ENCODE data around the gene MGMT.
A peak's percentile ranks its signal among the peaks of the same experiment; 100 is the strongest.

The MGMT gene

GRCh38 chr10:129694184-129694583 is 227.1 kb downstream of the MGMT start:
- no peak for DNase-seq

GRCh38 chr10:129694691-129695243 is 227.7 kb downstream of the MGMT start:
- DNase-seq: no peak

GRCh38 chr10:129695671-129696070 is 228.6 kb downstream of the MGMT start:
- DNase-seq: no peak

- no peak for DNase-seq
Measured at GRCh38 chr10:129696636-129697035, 229.6 kb downstream of the MGMT start.

- DNase-seq: no peak
Measured at GRCh38 chr10:129697463-129698247, 230.6 kb downstream of the MGMT start.

GRCh38 chr10:129699722-129700340 is 232.8 kb downstream of the MGMT start:
- DNase-seq: no peak

- DNase-seq: no peak
Measured at GRCh38 chr10:129702605-129703004, 235.6 kb downstream of the MGMT start.

- no peak for DNase-seq
Measured at GRCh38 chr10:129703287-129704137, 236.5 kb downstream of the MGMT start.

GRCh38 chr10:129704225-129704624 is 237.2 kb downstream of the MGMT start:
- DNase-seq: no peak

- peak in 1 of 5 experiments; percentile 31 for DNase-seq
Measured at GRCh38 chr10:129704786-129705525, 237.9 kb downstream of the MGMT start.

- no peak for DNase-seq
Measured at GRCh38 chr10:129705676-129706075, 238.6 kb downstream of the MGMT start.

GRCh38 chr10:129706081-129706480 is 239.0 kb downstream of the MGMT start:
- no peak for DNase-seq

- no peak for DNase-seq
Measured at GRCh38 chr10:129706523-129706922, 239.5 kb downstream of the MGMT start.

- no peak for DNase-seq
Measured at GRCh38 chr10:129707406-129708388, 240.7 kb downstream of the MGMT start.

GRCh38 chr10:129709101-129709500 is 242.1 kb downstream of the MGMT start:
- no peak for DNase-seq

- DNase-seq: no peak
Measured at GRCh38 chr10:129709627-129710509, 242.8 kb downstream of the MGMT start.

- no peak for DNase-seq
Measured at GRCh38 chr10:129710510-129710847, 243.4 kb downstream of the MGMT start.

GRCh38 chr10:129711291-129711690 is 244.2 kb downstream of the MGMT start:
- DNase-seq: no peak

- no peak for DNase-seq
Measured at GRCh38 chr10:129712000-129712399, 245.0 kb downstream of the MGMT start.

- no peak for DNase-seq
Measured at GRCh38 chr10:129713659-129714265, 246.7 kb downstream of the MGMT start.
